CD4-positive, alpha-beta T cell treated with Interleukin-4 for 1 hour (primary cell): Measurements from ENCODE around the gene TRERF1.
A peak's percentile ranks its signal among the peaks of the same experiment; 100 is the strongest.

Experiments used
- DNase-seq, 2 donors: peaks; one replicate each; pipeline ENCODE4 v3.0.0-alpha.2; 2020 to 2022

Gene TRERF1

DNA sequence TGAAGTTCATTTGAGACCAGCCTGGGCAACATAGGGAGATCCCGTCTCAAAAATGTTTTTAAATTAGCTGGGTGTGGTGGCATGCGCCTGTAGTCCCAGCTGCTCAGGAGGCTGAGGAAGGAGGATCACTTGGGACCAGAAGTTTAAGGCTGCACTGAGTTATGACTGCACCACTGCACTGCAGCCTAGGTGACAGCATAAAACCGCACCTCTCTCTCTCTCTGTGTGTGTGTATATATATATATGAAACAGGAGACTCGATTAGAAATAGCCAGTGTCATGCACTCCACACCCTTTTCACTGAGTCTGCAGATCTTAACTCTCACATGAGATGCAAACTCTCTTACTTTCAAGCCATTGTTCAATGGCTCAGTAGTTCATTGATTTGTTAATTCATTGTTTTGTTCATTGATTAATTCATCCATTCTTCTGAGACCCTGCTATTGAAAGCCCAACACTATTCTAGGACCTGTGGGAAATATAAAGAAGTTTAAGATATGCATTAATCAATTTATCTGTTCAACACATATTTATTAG, 181.7 kb downstream of the TRERF1 start:
- no peak for DNase-seq

DNA sequence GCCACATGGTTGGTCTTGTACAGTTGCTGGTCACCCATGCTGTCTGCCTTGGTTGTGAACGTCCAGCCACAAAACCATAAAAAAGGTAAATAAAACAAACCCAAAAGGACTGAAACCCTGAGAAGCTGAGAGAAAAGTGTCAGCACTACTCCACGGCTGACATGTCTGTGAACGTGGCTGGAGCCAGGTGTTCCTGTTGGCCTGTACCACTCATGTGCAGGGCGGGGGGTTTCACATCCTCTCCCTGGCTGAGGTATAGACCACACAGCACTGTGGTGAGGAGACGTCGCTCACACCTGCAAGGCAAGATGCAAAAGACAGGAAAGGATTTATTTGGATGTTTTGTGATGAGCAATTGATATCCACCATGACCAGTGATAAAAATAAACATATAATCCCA, 182.2 kb downstream of the TRERF1 start:
- DNase-seq: peak; percentile 26 to 49

DNA sequence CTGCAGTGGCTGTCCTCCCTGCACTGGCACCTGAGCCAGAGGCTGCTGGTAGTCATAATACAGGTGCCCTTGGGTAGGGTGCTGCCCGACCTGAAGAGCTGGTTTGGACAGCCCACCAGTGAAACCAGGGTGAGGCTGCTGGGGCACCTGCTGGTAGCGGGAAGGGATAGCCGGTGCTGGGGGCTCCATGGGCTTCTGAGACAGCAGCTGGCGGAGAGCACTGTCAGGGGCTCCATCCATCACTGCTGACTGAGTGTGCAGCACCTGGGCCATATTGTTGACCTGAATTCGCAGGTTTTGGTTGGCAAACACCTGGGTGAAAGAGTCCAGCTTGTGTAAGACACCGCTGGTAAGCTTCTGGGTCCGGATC, 182.9 kb downstream of the TRERF1 start:
- no peak for DNase-seq

DNA sequence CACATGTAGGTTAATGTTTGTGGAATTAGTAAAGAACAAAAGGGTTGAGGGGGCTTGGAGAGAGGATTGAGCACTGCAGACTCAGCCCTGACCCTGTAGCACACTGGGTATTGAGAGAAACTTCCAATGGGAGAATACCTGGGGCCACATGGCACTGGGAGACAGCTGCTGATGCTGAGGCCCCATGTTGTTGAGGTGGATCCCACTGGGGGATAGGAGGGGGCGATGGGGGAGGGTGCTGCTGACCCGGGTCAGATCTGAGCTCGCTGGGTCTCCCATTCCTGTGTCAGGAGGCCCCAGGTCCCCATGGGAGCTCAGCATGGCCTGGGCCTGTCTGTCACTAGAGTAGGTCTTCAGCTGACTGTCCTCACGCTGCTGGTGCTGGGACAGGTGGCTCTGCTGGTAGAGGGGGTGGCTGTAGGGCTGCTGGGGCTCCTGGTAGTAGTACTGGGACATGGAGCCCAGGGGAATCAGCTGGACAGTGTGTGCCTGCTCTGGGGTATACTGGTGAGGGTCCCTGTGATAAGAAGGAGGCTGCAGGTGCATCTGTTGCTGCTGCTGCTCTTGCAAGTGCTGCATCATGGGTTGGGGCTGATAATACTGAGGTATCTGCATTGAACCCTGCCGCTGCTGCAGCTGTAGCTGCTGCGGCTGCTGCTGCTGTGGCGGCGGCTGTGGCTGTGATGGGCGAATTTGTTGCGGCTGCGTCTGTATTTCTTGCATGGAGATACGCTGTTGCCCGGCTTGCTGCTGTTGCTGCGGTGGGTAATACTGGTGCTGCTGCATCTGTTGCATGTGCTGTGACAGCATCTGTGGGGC, 183.5 kb downstream of the TRERF1 start:
- DNase-seq: no peak

DNA sequence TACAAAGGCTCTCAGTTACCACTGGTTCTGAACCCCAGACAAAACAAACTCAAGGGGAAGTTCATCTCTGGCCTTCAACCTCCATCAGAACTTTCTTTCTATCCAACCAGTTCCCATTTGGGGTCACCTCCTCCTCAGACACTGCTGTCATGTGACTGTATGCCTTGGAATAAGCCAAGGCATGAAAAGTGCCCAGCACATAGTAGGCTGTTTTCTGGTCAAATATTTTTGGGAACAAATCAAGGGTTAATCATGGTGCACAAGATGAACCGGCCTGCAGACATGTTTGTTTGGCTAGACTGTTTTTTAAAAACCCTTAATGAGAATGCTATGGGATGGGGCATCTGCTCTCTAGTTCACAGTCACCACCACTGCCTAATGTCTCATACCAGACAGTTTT, 185.2 kb downstream of the TRERF1 start:
- no peak for DNase-seq

DNA sequence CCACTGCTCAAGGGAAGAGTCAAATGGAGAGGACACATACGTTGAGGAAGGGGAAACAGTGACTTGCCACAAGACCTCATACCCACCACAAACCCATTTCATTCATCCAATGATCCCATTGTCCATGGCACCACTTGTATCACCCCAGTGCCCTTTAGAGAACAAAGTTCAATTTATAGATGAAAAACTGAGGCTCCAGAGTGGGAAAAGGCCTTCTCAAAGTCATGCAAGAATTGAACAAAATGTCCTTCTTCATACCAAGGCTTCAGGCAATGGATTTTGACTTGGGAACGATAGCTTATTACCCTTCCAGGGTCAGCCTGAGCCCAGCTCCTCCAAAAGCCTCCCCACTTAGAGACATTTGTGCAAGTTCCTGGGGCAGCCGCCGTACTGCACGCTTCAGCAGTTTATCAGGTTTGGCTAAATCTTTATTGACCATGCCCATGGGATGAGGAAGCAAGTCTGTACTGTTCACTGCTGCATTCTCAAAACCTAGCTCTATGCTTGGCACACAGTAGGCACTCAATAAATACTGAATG, 186.8 kb downstream of the TRERF1 start:
- no peak for DNase-seq

DNA sequence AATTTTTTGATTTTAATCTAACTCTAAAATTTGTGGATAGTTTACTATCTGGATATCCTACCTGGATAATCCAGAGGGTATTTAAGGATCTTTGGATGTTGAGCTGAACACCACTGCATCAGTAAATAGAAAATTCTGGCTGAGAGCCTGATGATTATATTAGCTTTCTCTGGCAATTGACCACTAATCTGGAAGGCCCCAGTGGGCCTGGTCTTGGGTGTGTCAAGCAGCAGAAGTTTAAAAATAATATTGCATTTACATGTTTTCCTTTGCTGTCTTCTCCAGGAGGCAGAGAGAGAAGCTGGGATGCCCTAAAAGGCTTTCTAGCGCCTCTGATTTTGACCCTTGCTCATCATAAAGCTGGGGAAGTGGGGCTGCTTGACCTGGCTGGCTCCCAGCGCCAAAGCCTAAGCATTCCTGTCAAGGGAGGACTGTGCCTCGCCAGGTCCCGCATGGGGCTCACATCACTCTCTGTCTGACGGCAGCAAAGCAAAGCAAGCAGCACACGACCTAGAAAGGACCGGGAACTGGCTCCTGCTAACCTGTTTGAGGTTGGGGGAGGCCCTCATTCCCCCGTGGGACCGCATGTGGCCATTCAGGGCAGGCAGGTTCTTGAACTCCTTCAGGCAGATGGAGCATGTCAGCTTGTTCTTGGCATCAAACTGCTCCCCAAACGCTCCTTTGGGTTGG, 187.4 kb downstream of the TRERF1 start:
- no peak for DNase-seq

DNA sequence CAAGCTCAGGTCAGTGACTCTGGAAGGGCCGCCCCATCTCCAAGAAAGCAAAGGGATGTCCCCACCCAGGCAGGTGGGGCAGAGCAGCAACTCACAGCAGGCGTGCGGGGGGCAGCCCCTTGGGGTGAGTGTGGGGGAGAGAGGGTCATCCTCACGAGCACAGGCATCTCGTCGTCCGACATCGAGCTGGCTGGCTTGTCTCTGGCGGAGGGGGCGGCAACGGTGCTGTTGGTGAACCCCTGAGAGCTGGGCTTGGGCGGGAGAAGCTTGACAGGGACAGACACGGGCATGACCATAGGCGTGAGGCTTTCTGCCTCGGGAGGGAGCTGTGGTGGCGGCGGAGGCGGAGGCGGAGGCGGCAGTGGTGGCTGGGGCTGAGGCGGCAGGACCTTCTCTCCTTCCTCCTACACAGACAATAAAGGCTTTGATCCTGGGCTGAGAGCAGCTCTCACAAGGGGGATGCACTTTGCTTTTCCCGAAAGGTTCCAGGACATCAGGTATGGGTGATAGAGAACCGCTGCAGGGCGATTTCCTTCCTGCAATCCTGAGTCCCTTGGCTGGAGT, 188.5 kb downstream of the TRERF1 start:
- no peak for DNase-seq

DNA sequence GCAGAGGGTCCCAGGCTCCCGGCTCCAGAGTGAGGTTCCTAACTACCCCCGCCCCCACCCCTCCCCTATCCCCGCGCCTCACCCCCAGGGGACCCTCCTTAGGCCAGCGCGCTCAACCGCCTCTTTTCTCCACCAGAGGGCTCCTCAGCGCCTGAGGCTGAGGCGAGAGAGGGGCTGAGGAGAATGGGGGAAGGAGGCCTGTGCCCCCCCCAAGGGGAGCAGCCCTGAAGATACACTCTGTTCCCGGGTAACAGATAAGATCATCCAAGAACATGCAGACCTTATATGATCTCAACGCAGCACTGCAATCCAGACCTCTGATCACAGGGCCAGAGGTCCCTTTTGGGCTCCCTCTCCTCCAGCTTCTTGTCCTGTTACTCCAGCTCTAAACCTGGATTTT, 190.8 kb downstream of the TRERF1 start:
- DNase-seq: peak; percentile 19 to 39

DNA sequence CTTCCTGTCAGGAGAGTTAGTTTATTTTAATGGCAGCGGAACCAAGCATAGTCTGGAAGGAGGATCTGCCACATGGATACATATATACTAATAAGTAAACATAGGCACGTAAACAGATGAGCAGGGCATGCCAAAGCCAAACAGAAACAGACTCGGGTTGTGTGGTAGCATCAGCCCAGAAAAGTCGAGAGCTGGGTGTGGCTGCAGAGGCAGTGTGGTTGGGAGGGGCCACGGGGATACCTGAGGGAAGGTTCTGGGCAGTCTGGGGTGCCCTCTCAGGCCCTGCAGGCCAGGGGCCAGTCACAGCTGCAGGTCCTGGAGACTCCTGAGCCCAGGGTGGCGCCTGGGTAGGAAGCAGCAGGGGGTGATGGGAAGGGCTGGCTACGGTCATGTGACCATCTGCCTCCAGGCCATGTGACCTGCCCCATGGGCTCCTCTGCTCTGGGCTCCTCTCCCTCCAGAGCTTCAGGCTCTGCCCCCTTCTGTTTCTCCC, 191.3 kb downstream of the TRERF1 start:
- no peak for DNase-seq

DNA sequence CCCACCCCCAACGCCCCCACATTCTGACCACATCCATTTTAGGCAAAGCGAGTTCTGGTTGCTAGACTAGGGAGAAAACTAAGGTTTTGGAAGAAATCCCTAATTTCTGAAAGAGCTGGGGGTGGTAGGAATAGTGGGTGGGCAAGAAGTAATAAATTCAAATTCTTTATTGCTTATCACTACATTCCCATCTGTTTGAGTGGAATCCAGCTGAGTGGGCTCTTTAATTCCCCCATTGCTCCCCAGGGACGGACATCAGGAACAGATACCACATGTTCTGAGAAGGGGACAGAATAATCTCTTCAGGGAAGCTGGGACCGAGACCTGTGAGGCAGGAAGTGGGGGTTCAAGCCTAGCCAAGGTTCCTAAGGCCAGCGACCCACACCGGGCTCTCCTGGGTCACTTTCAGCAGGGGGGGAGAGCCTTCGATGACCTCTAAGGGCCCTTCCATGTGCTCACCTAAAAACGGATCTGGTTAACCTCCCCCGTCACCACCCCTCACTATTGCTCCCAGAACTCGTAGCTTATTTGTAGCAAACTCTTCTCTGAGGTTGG, 191.8 kb downstream of the TRERF1 start:
- no peak for DNase-seq

DNA sequence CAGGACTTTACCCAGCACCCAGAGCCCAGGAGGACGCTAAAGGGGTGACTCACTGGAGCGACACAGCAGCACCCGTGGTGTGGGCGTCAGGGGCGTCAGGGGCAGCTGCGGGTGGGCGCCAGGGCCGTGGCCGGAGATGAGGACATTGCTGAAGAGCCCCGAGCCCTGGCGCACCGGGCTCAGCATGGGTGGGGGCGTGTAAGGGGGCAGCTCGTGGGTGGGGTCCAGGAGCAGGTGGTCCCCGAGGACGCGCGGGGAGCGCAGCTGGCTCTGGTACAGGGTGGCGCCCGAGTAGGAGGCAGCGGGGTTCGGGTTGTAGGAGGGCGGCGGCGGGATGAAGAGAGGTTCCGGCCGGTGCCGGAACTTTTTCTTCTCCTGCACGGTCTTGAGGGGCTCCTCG, 192.4 kb downstream of the TRERF1 start:
- DNase-seq: no peak

DNA sequence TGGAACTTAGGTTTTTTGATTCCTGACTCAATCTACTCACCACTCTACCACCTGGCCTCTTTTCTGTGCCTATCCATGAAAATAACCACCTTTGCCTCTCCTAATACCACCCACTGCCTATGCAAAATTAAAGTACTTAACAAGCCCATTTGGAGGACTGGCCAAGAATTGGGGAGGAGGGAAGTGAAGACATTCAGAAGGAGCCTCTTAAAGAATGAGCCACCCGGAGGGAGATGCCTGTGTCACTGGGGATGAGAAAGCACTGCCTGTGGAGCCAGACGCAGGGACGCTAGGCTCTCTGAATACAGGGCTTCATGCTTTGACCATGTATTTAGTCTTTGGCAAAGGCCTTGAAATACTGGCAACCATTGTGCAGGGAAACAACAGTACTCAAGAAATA, 194.1 kb downstream of the TRERF1 start:
- DNase-seq: no peak

DNA sequence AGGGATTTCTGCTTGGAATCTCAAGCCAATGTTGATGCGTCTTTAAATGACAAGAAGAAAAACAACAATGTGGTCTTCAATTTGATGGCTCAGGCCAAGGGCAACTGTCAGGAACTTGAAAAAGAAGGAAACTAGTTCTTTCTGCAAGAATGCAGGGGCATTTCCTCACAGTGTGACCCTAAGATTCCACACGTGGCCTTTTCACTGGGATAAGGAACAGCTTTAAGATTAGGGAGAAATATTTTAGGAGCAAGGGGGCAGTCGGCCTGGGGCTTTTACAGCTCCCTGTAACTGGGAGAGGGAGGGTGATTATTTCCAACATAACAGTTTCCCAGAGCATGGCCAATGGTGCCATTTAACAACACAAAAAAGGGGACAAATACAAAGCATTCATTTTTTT, 194.7 kb downstream of the TRERF1 start:
- DNase-seq: no peak

DNA sequence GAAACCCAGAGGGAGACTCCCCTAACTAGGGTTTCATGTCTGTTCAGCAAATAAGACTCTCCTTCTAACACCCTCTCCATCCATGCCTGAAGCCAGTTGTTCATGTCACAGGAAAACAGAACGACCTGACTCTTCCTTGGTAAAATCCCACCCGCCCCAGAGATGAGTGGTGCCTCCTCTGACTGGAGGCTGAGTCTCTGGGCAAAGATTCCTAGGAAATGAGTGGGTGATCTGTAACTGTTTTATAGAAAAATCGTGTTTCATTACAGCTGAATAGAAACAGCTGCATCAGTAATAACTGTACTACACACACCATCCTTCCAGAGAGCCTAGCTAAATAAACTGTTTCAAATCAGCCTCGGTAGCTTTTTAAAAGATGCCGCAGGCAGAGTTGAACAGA, 196.7 kb downstream of the TRERF1 start:
- no peak for DNase-seq

DNA sequence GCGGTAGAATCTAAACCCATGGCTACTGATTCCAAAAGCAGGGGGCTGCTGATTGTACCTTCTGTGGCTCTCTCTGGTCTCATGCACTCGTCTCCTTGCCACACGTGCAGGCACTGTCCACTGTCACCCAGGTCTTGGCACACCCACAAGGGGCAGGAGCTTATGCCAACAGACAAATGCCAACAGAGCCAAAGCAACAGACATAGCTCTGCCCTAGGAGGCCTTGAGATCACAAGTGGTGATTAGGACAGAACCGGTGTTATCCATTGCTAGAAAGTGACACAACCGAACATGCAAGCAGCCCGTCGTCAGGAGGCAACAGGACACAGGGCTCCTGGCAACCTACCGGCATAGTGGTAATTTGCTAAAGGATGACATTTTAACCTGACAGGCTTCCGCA, 197.2 kb downstream of the TRERF1 start:
- no peak for DNase-seq

DNA sequence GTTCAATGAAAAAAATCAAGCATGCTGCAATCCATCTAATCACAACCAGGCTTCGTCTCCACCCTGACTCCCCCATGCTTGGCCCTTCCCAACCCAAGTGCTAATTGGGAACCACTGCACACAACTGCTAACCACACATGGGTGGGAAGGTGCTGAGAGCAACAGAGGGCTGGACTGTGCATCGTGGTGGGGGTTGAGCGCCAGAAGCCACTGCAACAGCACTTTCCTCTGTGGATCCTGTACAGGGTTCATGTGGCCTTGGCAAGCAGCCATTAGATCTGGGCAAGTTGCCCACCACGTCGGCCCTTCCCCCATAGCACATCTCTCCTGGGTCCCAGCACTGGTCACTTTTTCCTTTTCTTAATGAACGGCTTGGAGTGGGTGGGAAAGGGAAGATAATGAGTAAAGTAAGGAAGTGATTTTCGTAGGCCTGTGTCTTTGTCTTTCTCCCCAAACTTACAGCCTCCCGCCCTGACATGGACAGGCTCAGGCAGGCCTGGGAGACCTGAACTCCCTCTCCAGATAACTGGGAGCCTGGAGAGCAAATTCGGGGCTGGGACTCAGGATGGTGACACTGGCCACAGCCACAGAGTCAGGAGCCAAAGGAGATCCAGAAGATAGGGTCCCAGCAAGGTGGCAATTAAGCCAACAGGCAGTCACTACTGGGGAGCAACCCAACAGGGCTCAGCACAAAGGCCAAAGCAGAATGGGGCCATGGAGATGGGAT, 199.7 kb downstream of the TRERF1 start:
- DNase-seq: no peak

DNA sequence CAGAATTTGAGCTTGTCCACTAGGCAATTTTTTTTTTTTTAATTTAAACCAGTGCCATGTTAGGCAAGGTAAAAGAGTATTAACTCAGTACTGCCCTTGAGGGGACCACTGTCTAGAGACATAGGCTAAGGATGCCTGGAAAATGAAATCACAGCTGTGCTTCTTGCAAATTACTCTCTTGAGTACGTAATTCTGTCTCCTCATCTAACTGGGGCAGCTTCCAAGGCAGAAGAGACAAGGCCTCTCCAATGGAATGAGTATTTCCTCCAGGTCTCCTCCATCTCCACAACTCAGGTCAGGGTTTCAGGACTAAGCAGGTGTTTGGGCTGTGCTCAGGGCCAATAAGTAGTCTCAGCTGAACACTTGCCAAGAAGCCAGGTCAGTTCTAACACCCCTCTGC, 200.2 kb downstream of the TRERF1 start:
- DNase-seq: no peak

DNA sequence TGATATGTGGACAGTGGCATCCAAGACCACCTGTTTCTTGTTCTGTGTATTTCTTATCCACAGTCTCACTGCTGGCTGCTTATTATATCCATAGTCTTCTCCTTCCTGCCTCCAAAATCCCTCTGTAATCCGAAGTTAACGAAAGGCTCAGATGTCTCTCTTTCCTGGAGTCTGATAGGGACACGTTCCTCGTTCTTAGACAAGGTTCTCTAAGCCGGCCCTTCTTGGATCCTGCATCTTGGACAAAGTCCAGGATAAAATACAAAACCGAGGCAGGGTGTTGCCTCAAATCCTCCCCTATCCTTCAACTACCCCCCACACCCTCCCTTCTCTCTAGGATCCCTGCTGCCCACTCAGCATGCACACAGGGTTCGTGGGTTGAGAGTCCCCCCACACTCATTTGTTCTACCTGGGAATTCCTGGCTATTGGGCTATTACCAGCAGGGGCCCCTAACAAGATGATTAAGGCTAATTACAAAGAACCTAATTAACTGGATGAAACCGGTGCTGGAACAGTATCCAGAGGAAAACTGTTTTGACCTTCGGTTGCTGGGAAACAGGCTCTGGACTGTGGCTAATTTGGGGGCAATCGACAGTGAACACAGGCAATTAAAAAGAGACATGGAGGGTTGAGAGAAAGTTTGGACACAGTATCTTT, 201.3 kb downstream of the TRERF1 start:
- DNase-seq: no peak

DNA sequence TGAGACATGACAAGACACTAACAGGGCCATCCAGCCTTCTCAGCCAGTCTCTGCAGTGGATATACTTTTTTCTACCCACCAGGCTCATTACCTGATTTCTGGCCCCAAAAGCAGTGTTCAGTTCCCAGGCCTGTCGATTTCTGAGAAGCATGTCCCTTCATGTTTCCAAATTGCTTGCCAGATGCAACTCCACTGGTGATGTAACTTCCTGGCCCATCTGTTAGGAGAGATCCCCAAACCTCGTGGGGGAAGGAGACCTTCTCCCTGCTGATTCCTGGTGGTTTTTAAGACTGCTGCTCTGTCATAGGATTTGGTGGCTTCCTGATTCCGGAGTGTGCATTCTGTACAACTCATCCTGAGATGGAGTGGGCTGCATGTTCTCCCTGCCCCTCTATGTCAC, 202.4 kb downstream of the TRERF1 start:
- DNase-seq: no peak

DNA sequence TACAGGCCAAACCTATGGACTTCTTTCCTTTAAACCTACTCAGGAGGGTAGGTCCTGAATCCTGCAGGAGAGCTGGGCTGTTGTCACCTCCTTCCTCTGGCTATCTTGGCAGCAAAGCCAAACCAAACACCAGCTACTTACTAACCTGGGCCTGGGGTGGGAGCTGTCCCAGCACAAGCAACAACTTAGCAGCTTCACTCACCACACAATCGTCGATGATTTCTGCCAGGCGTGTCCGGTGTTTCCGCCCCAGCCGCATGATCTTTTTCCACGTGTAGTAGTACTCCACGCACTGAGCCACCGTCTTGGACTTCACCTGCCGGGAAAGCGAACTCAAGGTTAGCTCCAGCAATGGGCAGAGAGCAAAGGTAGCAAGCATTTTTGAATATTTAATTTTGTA, 208.7 kb downstream of the TRERF1 start:
- no peak for DNase-seq

DNA sequence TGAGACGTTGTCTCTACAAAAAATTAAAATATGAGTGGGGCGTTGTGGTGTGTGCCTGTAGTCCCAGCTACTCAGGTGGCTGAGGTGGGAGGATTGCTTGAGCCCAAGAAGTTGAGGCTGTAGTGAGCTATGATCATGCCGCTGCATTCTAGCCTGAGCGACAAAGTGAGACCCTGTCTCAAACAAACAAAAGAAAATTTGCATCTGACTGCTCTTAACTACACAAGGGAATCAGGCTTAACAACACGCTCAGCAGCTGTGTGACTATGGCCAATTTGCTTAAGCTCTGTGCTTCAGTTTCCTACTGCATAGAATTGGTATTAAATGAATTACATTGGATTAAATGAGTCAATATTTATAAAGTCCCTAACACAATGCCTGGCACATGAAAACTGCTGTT, 209.8 kb downstream of the TRERF1 start:
- DNase-seq: no peak
